Mucosa of descending colon (tissue), 3 donors: ENCODE measurements around the gene TEC. TPM values are rescaled to one million over a fixed set of nuclear protein-coding genes. Genes with fewer than 3 reads are reported as not detected.
A peak's percentile ranks its signal among the peaks of the same experiment; 100 is the strongest.

Experiments
- ATAC-seq: fragments of 200-7000 bp; cut with Tn5 transposase; one replicate; pipeline ENCODE4 v1.9.1; 2020; ENCODE audit warnings: mild to moderate bottlenecking, moderate library complexity
- DNase-seq, 3 donors: peaks; one replicate each; pipeline ENCODE4 v3.0.0-alpha.2; 2020
- H3K36me3 ChIP-seq: fragments of 200-600 bp; one replicate; pipeline ENCODE4 v1.8.0; 2021; ENCODE audit warnings: low read depth, mild to moderate bottlenecking
- H3K4me1 ChIP-seq: fragments of 200-600 bp; one replicate; pipeline ENCODE4 v1.8.0; 2021; ENCODE audit warnings: low read depth, mild to moderate bottlenecking
- H3K4me3 ChIP-seq: fragments of 200-600 bp; one replicate; pipeline ENCODE4 v1.8.0; 2021; ENCODE audit warnings: mild to moderate bottlenecking
- H3K9me3 ChIP-seq: fragments of 200-600 bp; one replicate; pipeline ENCODE4 v1.8.0; 2021; ENCODE audit warnings: mild to moderate bottlenecking
- CTCF ChIP-seq: fragments of 200-600 bp; IDR thresholded peaks from one replicate; pipeline ENCODE4 v1.8.0; 2022; ENCODE audit warnings: antibody characterized with exemption, mild to moderate bottlenecking
- intact Hi-C, 2 donors: fragments of 100-400 bp; cut with DNase I in 1 of 2; cut with micrococcal nuclease in 1 of 2; formaldehyde crosslinking; loops; one replicate each; pipeline versions ENCODE4 v1.11.0 to v1.11.1; 2022; cut with DNase I, micrococcal nuclease
- total RNA-seq, 3 donors: library from RNA; stranded (reverse); fragmentation: NEBNext Ultra II Directional in 2 of 3; extraction: Animal tissue kit (Norgen Biotek cat#: 25700) in 2 of 3; gene quantifications; one replicate each; pipeline versions ENCODE4 v1.2.1 to v1.2.4, GENCODE V29; 2021 to 2023
- donor health status: DM: no; HTN: no; CAD: no; lungs with moderate emphysema.
- donor health status: DM: no; HTN: no; CAD: no.
- donor health status: DM: no; HTN: yes; CAD: no.

Gene TEC
- total RNA-seq, 3 donors from 2014 or later: 3.4 to 4.0 (median 3.8) TPM

- H3K36me3 ChIP-seq: no peaks in the 10 kb centered on the region
- intact Hi-C loops: no loop called here
- peaks cover 13% of the 10 kb centered on the region for H3K4me1 ChIP-seq
- H3K9me3 ChIP-seq: no peaks in the 10 kb centered on the region
- TF ChIP-seq CTCF: no peak
- H3K4me3 ChIP-seq: no peak overlapping the region
- no peak for DNase-seq
- ATAC-seq: no peak
Observed at GRCh38 chr4:48266781-48267180, 2.9 kb downstream of the TEC start.

- peak; percentile 19 for ATAC-seq
- intact Hi-C loops: no loop called here
- Histone ChIP-seq H3K36me3 (no peaks in the 10 kb centered on the region), H3K4me3 (no peak overlapping the region), H3K4me1 (peaks cover 2% of the 10 kb centered on the region), H3K9me3 (no peaks in the 10 kb centered on the region)
- DNase-seq: no peak
- TF ChIP-seq CTCF: no peak
Observed at GRCh38 chr4:48262926-48263325, 6.7 kb downstream of the TEC start.

- TF ChIP-seq CTCF: no peak
- Histone ChIP-seq H3K9me3 (no peaks in the 10 kb centered on the region), H3K4me1 (no peaks in the 10 kb centered on the region), H3K36me3 (no peaks in the 10 kb centered on the region), H3K4me3 (no peak overlapping the region)
- intact Hi-C loops: no loop called here
- DNase-seq: no peak
- no peak for ATAC-seq
Observed at GRCh38 chr4:48262484-48262883, 7.2 kb downstream of the TEC start.

GRCh38 chr4:48261281-48261680, 8.4 kb downstream of the TEC start:
- H3K4me1 ChIP-seq: no peaks in the 10 kb centered on the region
- intact Hi-C loops: no loop called here
- no peaks in the 10 kb centered on the region for H3K9me3 ChIP-seq
- TF ChIP-seq CTCF: no peak
- ATAC-seq (no peak), DNase-seq (no peak)
- H3K4me3 ChIP-seq: no peak overlapping the region
- no peaks in the 10 kb centered on the region for H3K36me3 ChIP-seq

GRCh38 chr4:48259748-48260147, 9.9 kb downstream of the TEC start:
- H3K9me3 ChIP-seq: no peaks in the 10 kb centered on the region
- H3K36me3 ChIP-seq: no peaks in the 10 kb centered on the region
- intact Hi-C loops: no loop called here
- DNase-seq (no peak), ATAC-seq (no peak)
- no peak for TF ChIP-seq CTCF
- no peak overlapping the region for H3K4me3 ChIP-seq
- H3K4me1 ChIP-seq: no peaks in the 10 kb centered on the region

GRCh38 chr4:48258845-48259397, 10.7 kb downstream of the TEC start:
- ATAC-seq (peak; percentile 75), DNase-seq (no peak)
- intact Hi-C loops: no loop called here
- Histone ChIP-seq H3K4me1 (no peaks in the 10 kb centered on the region), H3K36me3 (no peaks in the 10 kb centered on the region), H3K9me3 (no peaks in the 10 kb centered on the region), H3K4me3 (no peak overlapping the region)
- no peak for TF ChIP-seq CTCF
